HG02885 (cell line): Measurements from ENCODE around the gene EXOC3L1.

Experiments used
- ATAC-seq: cut with Tn5 transposase; IDR thresholded peaks from one replicate; pipeline ENCODE4 v1.9.1; 2021; ENCODE audit warnings: mild to moderate bottlenecking; ENCODE audit not compliant: unreplicated experiment, poor library complexity

EXOC3L1 gene

DNA sequence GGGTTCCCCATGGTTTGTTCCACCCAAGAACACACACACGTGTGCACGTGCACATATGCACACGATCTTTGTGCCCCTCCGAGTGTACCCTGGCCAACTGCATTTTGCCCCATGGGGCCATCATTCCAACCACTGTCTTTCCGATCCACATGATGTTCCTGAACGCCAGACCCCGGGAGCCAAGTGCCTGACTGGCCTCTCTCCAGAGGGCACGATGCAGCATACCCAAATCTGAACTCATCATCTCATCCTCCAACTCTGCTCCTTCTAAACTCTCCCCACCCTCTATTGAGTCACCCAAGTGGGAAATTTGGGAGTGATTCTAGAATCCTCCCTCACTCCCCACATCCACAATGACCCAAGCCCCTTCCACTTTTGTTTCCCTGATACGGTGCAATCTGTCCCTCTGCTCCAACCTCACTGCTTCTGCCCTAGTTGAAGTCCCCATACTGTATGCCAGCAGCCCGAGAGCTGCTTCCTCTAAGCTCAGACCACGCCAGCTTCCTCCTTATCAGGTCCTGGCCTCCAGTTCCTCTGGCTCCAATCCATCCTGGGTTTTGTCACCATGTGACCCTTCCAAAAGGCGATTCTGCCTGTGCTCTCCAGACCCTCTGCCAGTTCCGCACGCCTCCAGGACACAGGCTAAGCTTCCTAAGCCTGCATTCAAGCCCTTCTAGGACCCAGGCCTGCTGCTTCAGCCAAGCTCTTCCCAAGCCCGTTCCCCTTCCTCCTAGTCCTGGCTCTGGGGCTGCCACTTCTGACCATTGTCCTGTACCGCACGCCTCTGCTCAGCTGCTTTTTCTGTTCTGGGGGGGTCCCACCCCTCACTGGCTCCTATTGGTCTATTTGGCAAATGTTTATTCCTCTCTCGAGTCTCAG, 26.9 kb upstream of the EXOC3L1 start:
- ATAC-seq = no peak

DNA sequence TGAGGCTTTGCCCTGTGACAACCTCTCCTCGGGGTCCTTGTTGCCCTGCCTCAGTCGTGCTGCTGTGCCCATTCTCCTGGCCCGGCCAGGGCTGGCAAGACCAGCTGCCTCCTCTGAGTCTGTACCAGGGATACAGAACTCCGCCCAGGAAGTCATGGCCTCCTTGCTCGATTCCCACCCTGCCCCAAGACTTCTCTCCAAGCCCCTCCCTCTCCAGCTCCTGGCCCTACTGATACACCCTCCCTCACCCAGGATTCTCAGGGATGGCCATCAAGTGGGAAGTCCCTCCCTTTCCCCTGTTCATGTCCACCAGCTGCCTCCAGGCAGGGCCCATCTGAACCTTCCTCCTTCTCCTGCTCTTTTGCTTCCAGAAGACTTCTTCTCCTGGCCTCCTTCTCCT, 25.8 kb upstream of the EXOC3L1 start:
- no peak for ATAC-seq

DNA sequence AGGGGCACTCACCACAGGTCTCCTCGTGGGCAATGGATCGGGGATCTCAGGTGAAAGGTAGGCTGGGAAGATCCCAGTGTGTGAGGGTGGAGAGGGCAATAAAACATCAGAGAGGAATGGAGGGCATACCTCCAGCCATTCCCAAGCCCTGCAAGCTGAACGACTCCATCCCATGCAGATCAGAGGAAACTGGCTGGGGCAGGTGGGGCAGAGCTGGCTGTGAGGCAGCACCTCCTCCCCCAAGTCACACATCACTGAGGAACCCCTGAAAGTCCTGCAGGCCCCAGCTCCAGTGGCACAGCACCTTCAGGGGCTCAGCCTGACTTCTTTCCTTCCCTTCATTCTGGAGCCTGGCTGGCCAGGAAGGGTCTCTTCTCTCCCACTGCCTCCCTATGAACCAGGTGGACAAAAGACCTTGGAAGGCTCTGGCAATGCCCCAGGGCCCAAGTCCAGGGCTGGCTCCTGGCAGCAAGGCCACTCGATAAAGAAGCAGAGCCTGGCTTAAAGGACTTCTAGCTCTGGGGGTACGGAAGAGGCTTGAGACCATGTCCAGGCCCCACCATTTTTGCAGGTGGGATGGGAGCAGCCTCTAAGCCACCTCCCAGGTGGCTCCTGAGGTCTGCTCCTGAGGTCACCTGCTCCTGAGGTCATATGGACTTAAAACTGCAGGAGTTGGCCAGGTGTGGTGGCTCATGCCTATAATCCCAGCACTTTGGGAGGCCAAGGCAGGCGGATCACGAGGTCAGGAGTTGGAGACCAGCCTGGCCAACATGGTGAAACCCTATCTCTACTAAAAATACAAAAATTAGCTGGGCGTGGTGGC, 23.5 kb upstream of the EXOC3L1 start:
- no peak for ATAC-seq

DNA sequence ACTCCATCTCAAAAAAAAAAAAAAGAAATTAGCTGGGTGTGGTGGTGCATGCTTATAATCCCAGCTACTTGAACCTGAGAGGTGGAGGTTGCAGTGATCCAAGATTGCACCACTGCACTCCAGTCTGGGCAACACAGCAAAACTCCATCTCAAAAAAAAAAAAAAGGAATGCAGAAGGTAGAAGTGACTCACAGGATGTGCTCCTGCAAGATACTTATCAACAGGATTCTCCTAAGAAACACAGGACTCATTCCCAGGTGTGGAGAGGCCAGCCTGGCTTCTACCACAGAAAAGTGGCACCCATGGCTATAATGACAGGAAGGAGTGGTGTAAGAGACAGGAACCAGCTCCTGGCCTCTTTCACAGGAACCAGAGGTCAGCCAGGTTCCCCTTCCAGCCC, 22.8 kb upstream of the EXOC3L1 start:
- no peak for ATAC-seq

DNA sequence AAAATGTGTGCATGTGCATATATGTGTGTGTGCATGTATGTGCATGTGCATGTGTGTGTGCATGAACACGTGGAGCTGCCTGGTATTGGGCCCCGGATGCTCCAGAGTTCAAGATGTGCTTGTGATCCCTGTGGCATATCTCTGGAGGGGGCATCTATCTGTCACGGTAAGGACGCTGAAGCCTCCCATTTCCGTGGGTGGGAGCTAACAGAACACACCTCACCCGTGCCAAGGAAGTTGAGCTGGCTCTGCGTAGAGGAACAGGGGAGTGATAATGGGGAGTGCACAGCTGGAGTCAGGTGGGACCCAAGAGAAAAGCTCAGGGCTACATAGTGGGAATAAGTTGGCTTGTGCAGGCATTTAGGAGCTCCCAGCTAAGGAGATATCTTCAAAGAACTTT, 21.7 kb upstream of the EXOC3L1 start:
- no peak for ATAC-seq

DNA sequence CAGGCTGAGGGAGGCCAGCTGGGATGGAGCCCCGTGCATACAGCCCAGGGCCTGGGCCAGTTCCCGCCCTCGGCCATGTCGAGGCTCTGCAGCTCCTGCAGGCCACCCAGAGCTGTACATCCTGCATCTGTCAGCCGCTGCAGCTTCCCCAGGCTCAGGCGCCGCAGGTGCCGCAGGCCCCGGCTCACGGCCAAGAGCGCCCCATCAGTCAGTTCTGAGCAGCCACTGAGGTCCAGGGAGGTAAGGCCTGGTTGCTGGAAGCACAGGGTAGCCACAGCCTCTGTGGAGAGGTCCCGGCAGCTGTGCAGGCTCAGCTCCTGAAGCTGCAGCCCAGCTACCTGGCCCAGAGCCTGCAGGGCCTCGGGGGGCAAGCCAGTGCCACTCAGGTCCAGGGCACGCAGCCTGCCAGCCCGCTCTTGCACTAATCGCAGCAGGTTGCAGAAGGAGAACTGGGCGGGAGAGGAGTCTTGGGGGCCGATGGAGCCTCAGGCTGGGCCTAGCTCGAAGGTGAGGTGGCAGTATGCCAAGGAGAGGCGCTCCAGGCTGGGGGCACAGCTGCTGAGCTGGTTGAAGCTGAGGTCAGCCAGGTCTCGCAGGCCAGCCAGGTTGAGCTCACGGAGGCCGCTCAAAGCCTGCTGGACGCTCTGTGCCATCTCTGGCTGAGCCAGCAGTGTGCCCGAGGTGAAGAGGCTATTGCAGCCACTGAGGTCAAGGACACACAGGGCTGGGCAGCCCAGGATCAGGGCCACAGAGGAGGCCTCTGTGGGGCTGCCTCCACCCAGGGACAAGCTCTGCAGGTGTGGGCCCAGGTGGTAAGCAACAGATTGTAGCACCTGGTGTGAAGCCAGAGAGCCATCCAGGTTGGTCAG, 20.4 kb upstream of the EXOC3L1 start:
- no peak for ATAC-seq

DNA sequence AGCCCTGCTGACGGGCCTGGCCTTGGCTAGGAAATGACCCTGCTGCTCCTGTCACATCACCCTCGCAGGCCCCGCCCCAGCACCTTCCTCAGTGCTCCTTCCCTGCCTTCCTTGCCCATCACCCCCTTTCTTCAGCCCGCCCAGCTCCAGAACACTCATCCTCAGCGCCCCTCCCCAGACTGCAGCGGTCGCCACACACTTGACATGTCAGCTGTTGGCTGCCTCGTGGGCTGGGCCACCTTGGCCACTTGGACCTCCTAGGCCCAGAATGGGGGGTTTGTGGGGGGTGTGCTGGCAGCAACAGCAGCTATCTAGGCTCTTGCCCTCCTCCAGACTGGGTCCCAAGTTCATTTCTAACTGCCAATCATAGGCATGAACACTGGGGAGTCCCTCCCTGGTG, 19.6 kb upstream of the EXOC3L1 start:
- ATAC-seq = no peak

DNA sequence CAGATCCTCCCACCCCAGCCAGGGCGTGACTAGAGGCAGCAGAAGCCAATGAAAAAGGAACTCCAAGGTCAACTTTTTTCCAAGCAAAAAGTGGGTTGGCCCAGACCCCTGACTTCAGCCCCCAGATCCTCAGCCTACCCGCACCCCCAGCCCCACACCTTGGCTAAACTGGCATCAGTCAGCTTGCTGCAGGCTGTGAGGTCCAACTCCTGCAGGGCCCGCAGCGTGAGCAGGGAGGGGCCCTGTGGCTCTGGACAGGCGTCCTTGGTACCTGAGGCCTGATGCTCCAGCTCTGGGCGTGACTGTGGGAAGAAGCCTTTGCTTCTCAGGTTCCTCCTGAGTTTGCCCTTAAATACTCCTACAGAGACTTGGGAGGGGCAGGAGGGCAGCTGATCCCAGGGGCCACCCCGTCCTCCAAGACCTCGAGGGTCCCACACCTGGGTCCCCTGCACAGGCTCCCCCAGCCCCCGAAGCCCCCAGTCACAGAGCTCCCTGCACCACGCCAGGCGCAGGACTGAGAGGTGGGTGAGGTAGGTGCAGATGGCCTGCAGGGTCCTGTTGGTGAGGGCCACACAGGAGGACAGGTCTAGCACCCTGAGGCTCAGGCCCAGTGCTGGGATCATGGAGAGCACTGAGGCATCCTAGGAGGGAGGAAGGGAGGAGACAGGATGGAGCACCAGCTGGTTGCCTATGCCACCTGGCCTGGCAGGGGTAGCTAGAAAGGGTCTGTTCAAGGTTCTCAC, 18.4 kb upstream of the EXOC3L1 start:
- no peak for ATAC-seq

DNA sequence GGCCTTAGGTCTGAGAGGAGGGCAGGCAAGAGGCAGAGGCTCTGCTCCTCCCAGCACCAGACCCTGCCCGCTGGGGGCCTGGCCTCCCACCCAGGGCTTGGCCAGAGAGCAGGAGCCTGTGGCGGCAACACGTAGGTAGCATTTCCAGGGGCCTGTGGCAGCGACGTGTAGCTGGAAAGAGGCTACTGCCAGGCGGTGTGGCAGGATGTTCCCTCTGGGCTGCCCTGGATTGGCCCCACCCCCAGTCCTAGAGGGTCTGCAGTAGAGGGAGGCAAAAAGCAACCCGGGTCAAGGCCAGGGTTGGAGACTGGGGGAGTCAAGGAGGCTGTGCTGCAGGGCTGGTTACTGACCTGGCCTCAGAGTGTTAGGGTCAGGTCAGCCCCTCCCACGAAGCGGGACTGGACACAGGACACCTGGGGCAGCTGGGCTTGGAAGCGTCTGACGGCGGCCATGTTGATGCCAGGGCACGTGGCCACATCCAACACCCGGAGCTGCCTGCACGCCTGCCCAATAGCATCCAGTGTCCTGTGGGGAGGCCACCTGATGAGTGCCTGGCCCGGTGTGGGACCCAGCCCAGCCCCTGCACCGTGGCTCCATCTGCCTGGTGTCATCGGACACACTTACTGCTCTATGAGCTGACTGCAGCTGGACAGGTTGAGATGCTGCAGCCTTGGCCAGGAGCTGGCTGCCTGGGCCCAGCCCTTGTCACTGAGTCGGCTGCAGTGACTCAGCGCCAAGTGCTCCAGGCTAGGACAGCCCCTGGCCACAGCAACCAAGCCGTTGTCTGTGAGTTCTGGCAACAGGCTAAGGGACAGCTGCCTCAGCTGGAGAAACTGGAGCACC, 17.5 kb upstream of the EXOC3L1 start:
- ATAC-seq = no peak

DNA sequence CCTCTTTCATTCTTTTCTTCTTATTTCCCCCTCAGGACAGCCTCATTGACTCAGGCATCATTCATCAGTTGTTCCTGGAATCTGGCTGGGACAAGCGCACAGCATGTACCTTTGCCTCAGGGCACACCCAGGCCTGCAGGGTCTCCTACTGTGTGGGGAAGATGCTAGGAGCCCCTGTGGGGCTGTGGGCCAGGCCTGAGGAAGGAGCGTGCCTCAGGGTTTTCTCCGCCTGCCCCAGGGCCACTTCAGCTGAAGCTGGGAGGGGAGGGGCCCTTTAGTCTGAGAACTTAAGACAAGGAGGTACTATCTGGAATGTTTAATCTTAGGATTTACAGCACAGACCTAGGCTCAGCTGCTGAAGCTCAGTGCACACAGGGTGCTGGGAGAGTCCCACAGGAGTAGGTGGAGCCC, 16.9 kb upstream of the EXOC3L1 start:
- no peak for ATAC-seq

DNA sequence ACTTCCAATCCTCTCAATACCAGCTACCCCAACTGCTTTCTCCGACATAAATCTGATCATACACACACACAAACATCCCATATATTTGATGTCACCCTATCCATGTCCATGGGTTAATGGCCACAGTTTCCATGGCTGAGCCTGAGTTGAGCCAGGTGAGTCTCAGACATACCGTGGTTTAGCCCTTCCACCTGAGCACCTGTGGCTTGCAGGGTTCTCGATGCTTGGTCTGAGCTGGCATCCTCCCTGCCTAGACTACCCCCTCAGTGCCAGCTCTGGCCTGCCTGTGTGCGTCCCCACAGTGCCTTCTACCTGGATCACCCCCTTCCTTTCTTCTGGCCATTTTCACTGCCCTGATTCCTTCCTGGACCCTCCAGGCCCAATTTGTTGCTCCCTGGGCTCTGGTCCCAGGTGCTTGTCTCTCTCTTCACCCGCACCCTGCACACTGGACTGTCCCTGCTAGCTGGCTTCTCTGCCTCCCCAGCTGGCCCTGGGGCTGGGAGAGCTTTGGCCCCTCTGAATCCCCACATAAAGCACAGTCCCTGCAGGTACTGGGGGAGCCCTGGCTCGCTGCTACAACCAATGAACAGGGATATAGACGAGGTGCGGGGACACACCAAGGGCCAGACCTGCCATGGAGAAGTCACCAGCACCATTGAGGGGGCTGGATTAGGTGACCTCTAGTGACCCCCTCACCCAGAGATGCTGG, 16.3 kb upstream of the EXOC3L1 start:
- ATAC-seq = no peak

DNA sequence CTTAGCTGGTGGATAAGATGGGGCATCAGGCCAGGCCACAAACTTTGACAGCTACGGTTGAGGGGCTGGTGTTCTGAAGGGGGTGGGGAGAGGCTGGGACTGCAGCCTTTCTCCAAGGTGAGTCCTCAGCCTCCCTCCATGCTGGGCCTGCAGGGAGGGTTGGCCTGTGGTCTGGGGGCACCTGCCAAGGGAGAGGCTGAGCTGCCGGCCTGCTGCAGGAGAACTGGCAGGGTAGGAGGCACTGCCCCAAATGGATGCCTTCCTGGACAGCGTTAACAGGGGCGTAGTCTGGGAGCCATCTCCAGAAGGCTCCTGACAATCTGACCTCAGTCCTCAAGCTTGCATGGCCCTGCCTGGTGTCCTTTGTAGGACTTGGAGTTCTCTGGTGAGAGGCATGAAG, 14.1 kb upstream of the EXOC3L1 start:
- ATAC-seq = no peak

DNA sequence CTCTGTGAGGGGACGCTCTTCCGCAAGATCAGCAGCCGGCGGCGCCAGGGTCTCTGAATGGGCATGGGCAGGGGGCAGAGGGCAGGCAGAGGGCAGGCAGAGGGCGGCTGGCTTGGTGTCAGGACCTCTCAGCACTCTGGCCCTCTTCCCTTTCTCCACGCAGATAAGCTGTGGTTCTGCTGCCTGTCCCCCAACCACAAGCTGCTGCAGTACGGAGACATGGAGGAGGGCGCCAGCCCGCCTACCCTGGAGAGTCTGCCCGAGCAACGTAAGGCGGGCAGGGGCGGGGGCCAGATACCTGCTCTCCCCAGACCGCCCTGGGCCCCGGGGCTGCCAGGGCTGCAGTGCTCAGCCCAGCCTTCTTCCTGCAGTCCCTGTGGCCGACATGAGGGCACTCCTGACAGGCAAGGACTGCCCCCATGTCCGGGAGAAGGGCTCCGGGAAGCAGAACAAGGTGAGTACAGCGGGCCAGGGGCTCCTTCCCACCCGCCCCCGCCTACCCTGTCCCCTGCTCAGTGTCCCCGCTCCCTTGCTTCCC, 13.1 kb upstream of the EXOC3L1 start:
- no peak for ATAC-seq

DNA sequence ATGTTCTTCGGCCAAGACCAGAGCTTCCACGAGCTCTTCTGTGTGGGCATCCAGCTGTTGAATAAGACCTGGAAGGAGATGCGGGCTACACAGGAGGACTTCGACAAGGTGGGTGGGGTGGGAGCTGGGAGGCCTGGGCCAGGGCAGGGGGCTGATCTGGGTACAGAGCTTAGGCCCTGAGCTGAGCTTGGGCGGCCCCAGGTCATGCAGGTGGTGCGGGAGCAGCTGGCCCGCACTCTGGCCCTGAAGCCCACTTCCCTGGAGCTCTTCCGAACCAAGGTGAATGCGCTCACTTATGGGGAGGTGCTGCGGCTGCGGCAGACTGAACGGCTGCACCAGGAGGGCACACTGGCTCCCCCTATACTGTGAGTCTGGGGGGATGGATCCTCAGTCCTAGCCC, 12.5 kb upstream of the EXOC3L1 start:
- ATAC-seq = no peak

DNA sequence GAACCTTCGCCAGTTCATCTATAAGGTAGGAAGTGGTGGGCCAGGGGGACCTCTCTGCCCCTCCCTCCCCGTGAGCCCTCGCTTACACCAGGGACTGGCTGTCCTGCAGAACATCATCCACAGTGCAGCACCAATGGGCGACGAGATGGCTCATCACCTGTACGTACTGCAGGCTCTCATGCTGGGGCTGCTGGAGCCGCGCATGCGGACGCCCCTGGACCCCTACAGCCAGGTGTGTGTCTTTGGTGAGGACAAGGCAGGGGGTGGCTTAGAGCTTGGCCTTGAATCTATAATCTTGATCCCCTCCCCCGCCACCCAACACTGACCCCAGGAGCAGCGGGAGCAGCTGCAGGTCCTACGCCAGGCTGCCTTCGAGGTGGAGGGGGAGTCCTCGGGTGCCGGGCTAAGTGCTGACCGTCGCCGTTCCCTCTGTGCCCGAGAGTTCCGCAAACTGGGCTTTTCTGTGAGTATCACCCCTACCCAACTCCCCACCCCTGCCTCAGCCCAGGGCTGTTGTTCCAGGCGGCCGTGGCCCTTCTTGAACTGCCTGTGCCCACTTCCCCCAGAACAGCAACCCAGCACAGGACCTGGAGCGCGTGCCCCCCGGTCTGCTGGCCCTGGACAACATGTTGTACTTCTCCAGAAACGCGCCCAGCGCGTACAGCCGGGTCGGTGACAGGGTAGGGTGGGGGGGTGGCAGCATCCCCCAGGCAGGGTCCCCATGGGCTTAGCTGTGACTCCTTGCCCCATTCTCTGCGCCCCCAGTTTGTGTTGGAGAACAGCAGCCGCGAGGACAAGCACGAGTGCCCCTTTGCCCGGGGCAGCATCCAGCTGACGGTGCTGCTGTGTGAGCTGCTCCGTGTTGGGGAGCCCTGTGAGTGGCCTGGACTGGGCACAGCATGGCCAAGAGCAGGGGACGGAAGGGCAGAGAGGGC, 11.7 kb upstream of the EXOC3L1 start:
- ATAC-seq = no peak

DNA sequence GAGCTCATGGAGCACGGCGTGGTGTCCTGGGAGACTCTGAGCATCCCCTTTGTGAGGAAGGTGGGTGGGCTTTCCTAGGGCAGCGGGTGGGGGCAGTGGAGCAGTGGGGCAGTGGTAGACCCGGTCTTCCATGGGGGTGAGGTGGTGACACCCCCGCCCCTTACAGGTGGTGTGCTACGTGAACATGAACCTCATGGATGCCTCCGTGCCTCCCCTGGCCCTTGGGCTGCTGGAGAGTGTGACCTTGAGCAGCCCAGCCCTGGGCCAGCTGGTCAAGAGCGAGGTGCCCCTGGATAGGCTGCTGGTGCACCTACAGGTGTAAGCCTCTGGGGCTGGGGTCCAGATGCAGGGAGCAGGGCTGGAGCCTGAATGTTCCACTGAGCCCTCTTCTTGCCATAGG, 10.6 kb upstream of the EXOC3L1 start:
- no peak for ATAC-seq

DNA sequence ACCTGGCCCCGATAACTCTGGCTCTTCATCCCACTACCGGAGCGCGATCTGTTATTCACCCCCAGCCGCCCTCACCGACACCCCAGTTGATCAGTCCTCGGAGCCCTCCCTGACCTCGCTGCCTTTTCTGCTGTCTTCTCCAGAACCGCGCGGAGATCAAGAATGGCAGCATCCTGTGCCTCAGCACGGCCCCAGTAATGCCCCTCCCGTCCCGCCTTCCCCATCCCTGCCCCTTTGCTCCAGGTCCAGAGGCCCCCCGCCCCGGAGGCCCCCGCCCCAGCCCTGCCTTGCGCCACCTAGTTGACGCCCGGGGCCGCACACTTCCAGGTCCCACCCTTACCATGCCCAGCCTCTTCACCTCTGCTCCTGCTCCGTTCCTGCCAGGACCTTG, 9.9 kb upstream of the EXOC3L1 start:
- no peak for ATAC-seq
